ENCODE measurements around the gene ZFAND3.

DNA sequence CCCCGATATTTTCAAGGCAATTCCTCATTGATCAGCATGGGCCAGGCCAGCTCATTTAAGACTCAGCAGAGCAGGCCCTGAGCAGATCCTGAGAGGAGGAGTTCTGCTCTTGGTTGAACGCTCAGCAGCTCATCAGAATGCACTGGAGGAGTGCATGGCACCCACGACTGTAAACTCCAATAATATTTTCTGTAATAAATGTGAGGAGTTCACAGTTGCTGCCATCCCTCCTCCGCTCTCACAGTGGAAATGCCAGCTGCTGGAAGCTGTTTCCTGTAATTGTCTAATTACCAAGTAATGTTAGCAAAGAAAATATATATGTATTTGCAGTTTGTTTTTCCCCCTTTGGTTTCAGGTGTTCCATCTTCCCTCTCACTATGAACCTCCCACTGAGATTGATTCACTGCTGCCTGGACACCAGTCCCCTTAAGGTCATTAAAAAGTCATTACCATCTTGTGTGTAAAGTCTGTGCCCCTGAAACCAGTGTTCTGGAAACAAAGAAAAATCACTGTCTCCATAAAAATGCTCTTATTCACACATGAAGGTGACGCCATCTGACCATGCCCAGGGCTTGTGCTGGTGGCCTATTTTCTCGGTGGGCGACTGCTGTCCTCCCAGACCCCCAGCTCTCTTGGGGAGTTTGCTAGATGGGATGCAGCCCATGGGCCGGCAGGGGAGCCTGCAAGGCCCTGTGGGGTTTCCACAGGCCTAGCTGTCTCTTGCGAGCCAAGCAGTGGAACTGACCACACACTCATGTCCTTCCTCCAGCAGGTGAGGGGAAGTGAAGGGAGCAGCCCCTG is 374.2 kb downstream of the ZFAND3 start:
- TF ChIP-seq POLR2A (IDR thresholded peaks at IDR 0.05) (no peak), CTCF (IDR thresholded peaks at IDR 0.05 in 8 of 11, conservative IDR thresholded peaks at IDR 0.05 in 3 of 11) (no peak), POLR2AphosphoS5 (IDR thresholded peaks at IDR 0.05) (no peak)

Measured in spleen (tissue), 7 donors.